Body of pancreas (tissue), 4 donors: ENCODE measurements around the gene CP.

ENCODE experiments used
- POLR2A ChIP-seq, 3 donors: fragments of 450-650 bp; IDR thresholded peaks; one replicate each; pipeline ENCODE4 v1.6.1; 2016; ENCODE audit warnings: antibody characterized with exemption in 3 of 3, mild to moderate bottlenecking in 2 of 3
- TF ChIP-seq, protein P1 (sequence below), 7 experiments: fragments of 450-650 bp in 4 of 7; fragments of 200-600 bp in 3 of 7; sonication (generic) in 3 of 7; IDR thresholded peaks; one replicate each; pipeline ENCODE4 v1.5.1; 2016 to 2019; ENCODE audit warnings: antibody characterized with exemption in 7 of 7

GRCh38 chr3:149204390-149204991 lies 17.1 kb downstream of the CP start:
- TF ChIP-seq, protein P1, sequence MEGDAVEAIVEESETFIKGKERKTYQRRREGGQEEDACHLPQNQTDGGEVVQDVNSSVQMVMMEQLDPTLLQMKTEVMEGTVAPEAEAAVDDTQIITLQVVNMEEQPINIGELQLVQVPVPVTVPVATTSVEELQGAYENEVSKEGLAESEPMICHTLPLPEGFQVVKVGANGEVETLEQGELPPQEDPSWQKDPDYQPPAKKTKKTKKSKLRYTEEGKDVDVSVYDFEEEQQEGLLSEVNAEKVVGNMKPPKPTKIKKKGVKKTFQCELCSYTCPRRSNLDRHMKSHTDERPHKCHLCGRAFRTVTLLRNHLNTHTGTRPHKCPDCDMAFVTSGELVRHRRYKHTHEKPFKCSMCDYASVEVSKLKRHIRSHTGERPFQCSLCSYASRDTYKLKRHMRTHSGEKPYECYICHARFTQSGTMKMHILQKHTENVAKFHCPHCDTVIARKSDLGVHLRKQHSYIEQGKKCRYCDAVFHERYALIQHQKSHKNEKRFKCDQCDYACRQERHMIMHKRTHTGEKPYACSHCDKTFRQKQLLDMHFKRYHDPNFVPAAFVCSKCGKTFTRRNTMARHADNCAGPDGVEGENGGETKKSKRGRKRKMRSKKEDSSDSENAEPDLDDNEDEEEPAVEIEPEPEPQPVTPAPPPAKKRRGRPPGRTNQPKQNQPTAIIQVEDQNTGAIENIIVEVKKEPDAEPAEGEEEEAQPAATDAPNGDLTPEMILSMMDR (IDR thresholded peaks at IDR 0.05): no peak
- no peak for TF ChIP-seq POLR2A (IDR thresholded peaks at IDR 0.05)
